HG03108 (cell line): ENCODE measurements around the gene TICAM1.
A peak's percentile ranks its signal among the peaks of the same experiment; 100 is the strongest.
"Not testable (repeated sequence)": the region's sequence is repeated elsewhere in the genome, so short reads cannot be mapped to it uniquely, and the experiment has no call there.

Experiments used
- ATAC-seq: cut with Tn5 transposase; IDR thresholded peaks from one replicate; pipeline ENCODE4 v1.9.1; 2021; ENCODE audit warnings: moderate library complexity; ENCODE audit not compliant: unreplicated experiment

Gene TICAM1

GRCh38 chr19:4831304-4831978 is at the start of gene TICAM1:
TSS of gene TICAM1 (minus strand) at chr19:4831712. CDS start at chr19:4818377, 13,335 bp downstream.
- peak; percentile 76 for ATAC-seq

- no peak for ATAC-seq
These were observed 47.5 kb upstream of the TICAM1 start for GRCh38 chr19:4879041-4879440.

GRCh38 chr19:4878491-4878968 is 47.0 kb upstream of the TICAM1 start:
- ATAC-seq = no peak

- no peak for ATAC-seq
These were observed 46.4 kb upstream of the TICAM1 start for GRCh38 chr19:4877753-4878490.

- ATAC-seq = no peak
These were observed 42.4 kb upstream of the TICAM1 start for GRCh38 chr19:4873930-4874329.

- no peak for ATAC-seq
These were observed 40.2 kb upstream of the TICAM1 start for GRCh38 chr19:4871711-4872110.

- no peak for ATAC-seq
These were observed 38.7 kb upstream of the TICAM1 start for GRCh38 chr19:4870025-4870700.

- ATAC-seq = no peak
These were observed 36.8 kb upstream of the TICAM1 start for GRCh38 chr19:4868286-4868834.

GRCh38 chr19:4867534-4868285 is 36.2 kb upstream of the TICAM1 start, which contains the start of gene PLIN3:
TSS of gene PLIN3 (minus strand) at chr19:4867667. CDS start at chr19:4861394, 6,273 bp downstream.
- ATAC-seq = peak; percentile 62

- ATAC-seq = no peak
These were observed 35.3 kb upstream of the TICAM1 start for GRCh38 chr19:4866595-4867424.

- ATAC-seq = no peak
These were observed 29.6 kb upstream of the TICAM1 start for GRCh38 chr19:4861147-4861546.

GRCh38 chr19:4859697-4860096 is 28.2 kb upstream of the TICAM1 start:
- ATAC-seq = no peak

- ATAC-seq = not testable (repeated sequence)
These were observed 25.0 kb upstream of the TICAM1 start for GRCh38 chr19:4856468-4856867.

GRCh38 chr19:4853506-4853905 is 22.0 kb upstream of the TICAM1 start:
- not testable (repeated sequence) for ATAC-seq

GRCh38 chr19:4852484-4852883 is 21.0 kb upstream of the TICAM1 start:
- no peak for ATAC-seq

- ATAC-seq = no peak
These were observed 20.2 kb upstream of the TICAM1 start for GRCh38 chr19:4851551-4852290.

GRCh38 chr19:4849019-4849418 is 17.5 kb upstream of the TICAM1 start:
- no peak for ATAC-seq

GRCh38 chr19:4847190-4847973 is 15.9 kb upstream of the TICAM1 start:
- ATAC-seq = no peak
